Urinary bladder (tissue), 4 donors: ENCODE results near the gene TRIM29. TPM values are rescaled to one million over a fixed set of nuclear protein-coding genes. Genes with fewer than 3 reads are reported as not detected.

ENCODE experiments used
- DNase-seq: peaks from one replicate; pipeline ENCODE4 v3.0.0-alpha.2; 2015; ENCODE audit errors: extremely low spot score
- H3K27ac ChIP-seq: one replicate; pipeline ENCODE4 v1.5.1; 2013; ENCODE audit warnings: low read depth, mild to moderate bottlenecking, moderate library complexity
- H3K36me3 ChIP-seq: one replicate; pipeline ENCODE4 v1.6.1; 2013; ENCODE audit warnings: mild to moderate bottlenecking, moderate library complexity; ENCODE audit not compliant: insufficient read depth
- H3K4me1 ChIP-seq: one replicate; pipeline ENCODE4 v1.6.1; 2013; ENCODE audit warnings: mild to moderate bottlenecking, moderate library complexity; ENCODE audit not compliant: insufficient read depth
- H3K4me3 ChIP-seq: one replicate; pipeline ENCODE4 v1.5.1; 2013; ENCODE audit warnings: low read depth, low read length
- WGBS: extraction: QIAGEN DNeasy Blood & Tissue Kit; methylation state at CpG from one replicate; pipeline ENCODE4 v1.1.7; 2013; 5-methylcytosine and 5-hydroxymethylcytosine counted together
- polyA plus RNA-seq: library from polyadenylated mRNA; stranded (reverse); fragments of 200-250 nt; gene quantifications from one replicate; pipeline ENCODE4 v1.2.3, GENCODE V29; 2013
- total RNA-seq: library from RNA; depleted of rRNA; stranded (reverse); fragments of >200 nt; gene quantifications from one replicate; pipeline ENCODE4 v1.2.3, GENCODE V29; 2014
- donor health status: healthy with polysubstance abuse.
- donor health status: healthy.

Gene TRIM29
- total and polyA plus RNA-seq, 2 donors, result 32.3 to 37.5 TPM

DNA sequence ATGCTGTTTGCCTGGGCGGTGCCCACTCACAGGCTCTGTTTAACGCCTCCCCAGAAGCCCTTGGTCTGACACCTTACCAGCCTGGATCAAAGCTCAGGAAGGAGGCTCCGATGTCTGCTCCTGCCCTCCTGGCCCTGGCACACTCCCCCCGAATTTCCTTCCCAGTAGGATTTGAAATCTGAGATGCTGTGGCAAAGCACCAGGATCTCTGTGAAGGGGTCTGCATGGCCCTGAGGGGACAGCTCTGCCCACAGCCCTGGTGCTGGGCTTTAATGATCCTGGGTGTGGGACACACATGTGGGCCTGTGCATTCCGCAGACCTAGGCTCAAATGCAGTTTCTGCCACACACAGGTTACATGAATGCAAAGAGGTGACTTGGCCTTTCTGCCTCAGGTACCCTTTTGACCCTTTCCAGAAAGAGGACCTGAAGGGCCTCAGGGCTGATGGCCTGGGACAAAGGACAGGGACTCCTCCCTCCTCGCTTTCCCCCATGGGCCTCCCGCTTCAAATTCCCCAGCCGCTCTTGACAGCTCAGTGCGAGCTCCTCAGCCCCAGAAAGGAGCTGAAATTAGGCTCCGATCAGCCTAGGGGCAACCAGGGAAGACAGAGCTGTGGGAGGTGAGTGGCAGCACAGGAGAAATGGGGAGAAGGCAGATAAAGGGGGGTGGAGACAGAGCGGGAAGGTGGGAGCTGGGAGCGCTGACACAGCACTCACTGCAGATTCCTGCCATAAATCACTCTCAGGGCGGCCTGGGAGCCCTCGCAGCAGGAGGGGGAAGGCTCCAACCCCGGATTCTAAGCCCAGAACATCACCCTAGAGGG, 41.3 kb downstream of the TRIM29 start:
- Histone ChIP-seq H3K27ac (no peak overlapping the region), H3K4me1 (no peaks in the 10 kb centered on the region), H3K36me3 (no peaks in the 10 kb centered on the region), H3K4me3 (no peak overlapping the region)
- no peak for DNase-seq
- WGBS, result 61% methylated on average over 15 of the region's 15 CpGs

DNA sequence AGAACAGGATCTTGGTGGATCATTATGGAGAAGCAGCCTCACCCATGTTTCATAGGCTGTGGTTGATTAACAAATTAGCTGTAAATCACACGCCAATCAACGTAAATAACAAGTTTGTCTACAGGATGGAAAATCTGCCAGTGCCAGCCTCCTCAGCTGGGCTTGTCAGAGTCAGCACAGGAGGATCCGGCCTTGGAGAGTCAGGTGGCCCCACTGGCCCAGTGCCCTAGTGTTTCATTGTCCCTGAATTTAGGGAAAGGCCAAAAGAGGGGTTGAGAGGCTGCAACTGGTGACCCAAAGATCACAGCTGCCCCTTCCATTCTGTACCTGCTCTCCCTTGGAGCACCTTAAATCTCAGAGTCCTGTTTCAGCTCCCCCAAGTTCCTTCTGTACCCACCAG, 42.4 kb downstream of the TRIM29 start:
- DNase-seq, result no peak
- Histone ChIP-seq H3K36me3 (no peaks in the 10 kb centered on the region), H3K4me1 (no peaks in the 10 kb centered on the region), H3K27ac (no peak overlapping the region), H3K4me3 (no peak overlapping the region)
- WGBS, result 92% methylated on average over 3 of the region's 3 CpGs

DNA sequence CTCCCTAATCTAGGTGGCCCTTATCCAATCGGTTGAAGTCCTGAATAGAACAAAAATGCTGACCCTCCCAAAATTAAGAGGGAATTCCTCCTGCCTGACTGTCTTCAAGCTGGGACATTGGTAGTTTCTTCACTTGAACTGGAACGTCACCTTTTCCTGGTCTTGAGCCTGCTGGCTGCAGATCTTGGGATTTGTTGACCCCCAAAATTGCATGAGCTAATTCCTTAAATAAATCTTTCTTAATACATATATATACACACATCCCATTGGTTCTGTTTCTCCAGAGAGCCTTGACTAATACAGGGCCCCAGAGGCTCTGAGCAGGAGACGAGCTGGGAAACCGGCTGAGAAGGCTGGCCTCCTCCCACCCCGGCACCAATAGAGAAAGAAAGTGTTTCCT, 46.2 kb downstream of the TRIM29 start:
- no peaks in the 10 kb centered on the region for H3K4me1 ChIP-seq
- WGBS, result 45% methylated on average over 5 of the region's 5 CpGs

DNA sequence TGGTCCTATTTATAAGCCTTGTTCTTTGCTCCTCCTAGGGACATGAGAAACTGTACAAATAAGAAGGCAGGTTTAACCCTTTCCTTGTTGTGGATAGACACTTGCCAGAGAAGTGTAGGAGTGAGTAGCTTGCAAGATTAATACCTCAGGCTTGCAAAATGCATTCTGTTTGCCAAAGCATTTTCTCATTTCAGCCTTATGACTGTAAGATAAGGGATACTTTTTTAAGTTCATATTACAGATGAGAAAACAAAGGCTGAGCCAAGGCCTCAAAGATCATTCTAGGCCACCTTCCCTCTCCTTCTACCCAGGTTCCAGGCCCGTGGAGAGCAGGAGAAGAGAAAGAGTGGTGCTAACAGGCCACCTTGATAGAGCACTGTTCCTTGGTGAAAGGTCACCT, 46.8 kb downstream of the TRIM29 start:
- 86% methylated on average over 1 of the region's 1 CpG for WGBS
- Histone ChIP-seq H3K27ac (no peak overlapping the region), H3K4me1 (no peaks in the 10 kb centered on the region)

More for the DNA sequence above, 46.2 kb downstream of the TRIM29 start:
- no peak for DNase-seq
- H3K27ac ChIP-seq, result no peak overlapping the region
- no peak overlapping the region for H3K4me3 ChIP-seq
- H3K36me3 ChIP-seq, result no peaks in the 10 kb centered on the region

DNA sequence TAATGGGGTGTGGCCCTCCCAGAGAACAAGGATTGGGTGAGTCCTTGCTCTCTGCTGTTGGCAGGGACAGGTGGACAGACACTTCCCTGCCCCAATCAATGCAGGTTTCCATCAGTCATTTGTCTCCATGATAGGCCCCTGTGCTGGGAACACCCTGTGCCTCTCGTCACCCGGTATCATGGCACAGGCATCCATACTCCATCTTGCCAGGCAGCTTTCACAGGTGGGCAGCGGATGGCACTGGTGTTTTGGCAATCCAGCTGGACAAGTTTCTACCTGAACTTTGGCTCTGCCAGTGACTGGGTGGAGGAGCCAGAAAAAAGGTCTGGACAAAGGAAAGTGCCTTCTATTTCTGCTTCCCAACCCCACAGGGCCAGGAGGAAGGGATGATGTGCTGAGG, 47.5 kb downstream of the TRIM29 start:
- H3K4me1 ChIP-seq, result no peaks in the 10 kb centered on the region
- no peak overlapping the region for H3K4me3 ChIP-seq
- no peaks in the 10 kb centered on the region for H3K36me3 ChIP-seq
- no peak for DNase-seq
- no peak overlapping the region for H3K27ac ChIP-seq
- WGBS, result 96% methylated on average over 3 of the region's 3 CpGs

More for the DNA sequence above, 46.8 kb downstream of the TRIM29 start:
- H3K36me3 ChIP-seq, result no peaks in the 10 kb centered on the region
- no peak for DNase-seq
- H3K4me3 ChIP-seq, result no peak overlapping the region

DNA sequence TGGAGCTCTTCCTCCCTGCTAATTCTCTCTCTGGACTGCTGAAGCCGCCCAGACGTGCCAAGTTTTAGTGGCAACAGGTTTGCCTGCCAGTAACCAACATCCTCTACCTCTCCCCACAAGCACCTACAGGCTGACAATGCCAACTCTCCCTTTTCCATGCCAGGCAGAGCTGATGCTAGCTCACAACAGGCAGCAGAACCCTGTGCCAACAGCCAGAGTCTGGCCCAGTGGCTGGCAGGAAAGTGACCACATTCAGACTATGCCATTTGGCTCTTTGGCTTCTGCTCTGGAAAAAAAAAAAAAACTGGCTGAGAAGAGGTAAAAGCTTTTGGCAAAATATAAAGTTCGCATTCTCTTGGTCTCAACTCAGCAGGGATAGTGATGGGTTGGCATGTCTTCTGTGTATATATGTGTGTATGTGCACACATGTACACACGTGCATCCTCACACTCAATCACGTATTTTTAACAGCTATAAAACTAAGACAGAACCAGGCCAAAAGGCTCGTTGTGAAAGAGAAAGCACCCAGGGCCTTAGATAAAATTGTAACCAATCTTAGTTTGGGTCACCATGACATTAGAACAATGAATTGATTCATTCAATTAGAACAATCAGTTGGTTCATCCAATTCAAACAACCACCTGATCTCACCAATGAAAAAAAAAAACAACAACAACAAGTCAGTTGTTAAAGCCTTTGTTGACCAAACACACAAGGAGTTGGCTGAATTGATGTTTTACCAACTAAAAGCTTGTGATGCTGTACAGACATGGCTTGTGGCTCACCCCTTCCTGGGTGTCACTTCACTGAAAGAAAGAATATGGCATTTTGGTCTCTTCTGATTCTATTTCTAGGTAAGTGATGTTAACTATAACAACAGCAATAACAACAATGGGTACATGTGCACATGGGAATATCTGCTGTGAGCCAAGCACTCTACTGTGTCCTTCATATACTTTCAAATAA, 48.6 kb downstream of the TRIM29 start:
- no peak overlapping the region for H3K4me3 ChIP-seq
- no peak for DNase-seq
- no peaks in the 10 kb centered on the region for H3K36me3 ChIP-seq
- 72% methylated on average over 6 of the region's 6 CpGs for WGBS
- H3K4me1 ChIP-seq, result no peaks in the 10 kb centered on the region
- H3K27ac ChIP-seq, result no peak overlapping the region

DNA sequence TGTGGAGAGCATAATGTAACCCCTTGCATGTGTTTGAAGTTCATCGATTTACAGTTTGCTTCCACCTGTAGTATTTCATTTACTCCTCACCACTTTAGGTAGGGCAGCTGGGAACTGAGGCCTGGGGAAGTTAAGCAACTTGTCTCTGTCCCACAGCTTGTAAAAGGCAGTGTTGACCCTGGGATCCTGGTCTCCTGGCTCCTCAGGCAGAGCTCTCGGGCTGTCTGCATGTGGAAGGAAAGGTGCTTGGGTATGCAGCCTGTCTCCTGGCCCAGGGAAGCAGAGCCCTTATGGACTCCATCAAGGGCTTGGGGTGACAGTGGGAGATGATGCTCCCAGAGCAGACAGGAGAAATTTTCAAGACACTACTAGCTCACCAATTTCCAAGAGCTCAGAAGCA, 49.9 kb downstream of the TRIM29 start:
- H3K36me3 ChIP-seq, result no peaks in the 10 kb centered on the region
- H3K4me3 ChIP-seq, result no peak overlapping the region
- no peak overlapping the region for H3K27ac ChIP-seq
- no peaks in the 10 kb centered on the region for H3K4me1 ChIP-seq
- WGBS, result 80% methylated on average over 2 of the region's 2 CpGs
- DNase-seq, result no peak

DNA sequence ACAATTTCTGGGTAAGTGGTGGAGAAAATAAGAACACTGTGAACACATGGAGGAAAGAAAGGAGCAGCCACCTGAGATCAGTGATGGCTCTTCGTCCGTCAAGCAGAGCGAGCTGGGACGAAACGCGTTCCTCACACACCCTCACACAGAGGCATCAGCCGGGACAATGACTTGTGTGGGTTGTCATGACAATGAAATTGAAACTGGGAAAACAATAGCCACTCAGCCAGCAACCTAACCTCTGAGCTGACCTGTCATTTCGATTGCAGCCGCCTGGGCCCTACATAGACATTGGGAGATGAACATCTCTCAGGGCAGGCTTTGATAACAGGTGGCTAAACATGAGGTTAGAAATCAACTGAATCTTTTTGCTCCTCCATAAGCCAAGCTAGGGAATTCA, 51.3 kb downstream of the TRIM29 start:
- no peak overlapping the region for H3K4me3 ChIP-seq
- no peak for DNase-seq
- H3K27ac ChIP-seq, result no peak overlapping the region
- no peaks in the 10 kb centered on the region for H3K4me1 ChIP-seq
- 68% methylated on average over 9 of the region's 9 CpGs for WGBS
- no peaks in the 10 kb centered on the region for H3K36me3 ChIP-seq

DNA sequence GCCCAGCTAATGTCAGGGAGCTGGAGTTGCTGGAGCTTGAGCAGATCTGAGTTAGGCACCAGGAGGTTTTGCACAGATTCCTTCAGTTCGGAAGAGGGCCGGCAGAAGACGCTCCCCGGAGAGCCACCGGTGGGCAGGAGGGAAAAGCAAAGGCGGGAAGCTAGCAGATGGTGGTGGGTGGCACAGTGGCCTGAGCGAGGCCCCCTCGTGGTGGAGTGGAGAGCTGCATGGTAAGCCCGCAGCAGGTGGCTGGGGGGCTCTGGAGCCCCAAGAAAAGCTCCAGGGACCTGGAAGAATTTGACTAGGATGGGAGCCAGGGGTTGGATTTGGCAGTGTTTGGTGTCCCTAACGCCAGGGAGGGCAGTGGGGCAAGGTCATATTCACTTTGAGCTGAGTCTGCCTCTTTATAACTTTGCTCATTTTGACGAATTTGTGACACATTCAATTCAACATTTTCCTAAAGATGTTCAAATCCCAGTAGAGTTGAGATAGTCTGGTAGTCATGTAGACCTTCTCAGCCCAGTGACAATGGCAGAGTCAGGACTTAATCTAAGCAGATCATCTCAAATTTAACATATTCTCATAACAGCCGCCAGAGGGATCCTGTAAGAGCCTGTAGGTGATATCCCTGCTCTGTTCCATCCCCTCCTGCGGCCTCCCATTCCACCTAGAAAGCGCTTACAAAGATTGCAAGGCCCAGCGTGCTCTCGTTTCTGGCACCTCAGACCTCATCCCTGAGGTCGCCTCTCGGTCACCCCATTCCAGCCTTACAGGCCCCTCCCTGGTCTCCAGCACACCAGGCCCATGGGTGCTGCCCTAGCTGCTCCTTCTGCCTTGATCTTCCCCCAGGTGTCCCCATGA, 57.9 kb downstream of the TRIM29 start:
- DNase-seq, result no peak
- WGBS, result 51% methylated on average over 18 of the region's 18 CpGs
- Histone ChIP-seq H3K27ac (no peak overlapping the region), H3K4me3 (no peak overlapping the region), H3K36me3 (no peaks in the 10 kb centered on the region), H3K4me1 (no peaks in the 10 kb centered on the region)

DNA sequence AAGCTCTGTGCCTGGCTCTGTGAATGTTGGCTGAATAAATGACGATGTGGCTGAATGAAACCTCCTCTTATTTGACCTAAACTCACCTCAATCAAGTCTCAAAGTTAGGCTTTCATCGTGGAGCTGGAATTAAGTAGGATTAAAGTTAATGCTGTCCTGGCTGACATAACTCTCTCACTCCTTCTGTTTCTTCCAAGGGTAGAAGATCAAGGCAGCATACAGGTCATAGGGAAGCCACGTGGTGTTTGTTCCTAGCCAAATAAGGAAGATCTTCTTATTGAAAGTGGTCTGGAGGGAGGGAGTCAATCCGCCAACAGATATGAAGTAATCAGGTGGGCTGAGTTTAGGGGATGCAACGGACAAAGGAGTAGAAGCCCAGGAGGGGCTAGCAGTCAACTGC, 59.5 kb downstream of the TRIM29 start:
- Histone ChIP-seq H3K27ac (no peak overlapping the region), H3K4me1 (no peaks in the 10 kb centered on the region), H3K36me3 (no peaks in the 10 kb centered on the region), H3K4me3 (no peak overlapping the region)
- no peak for DNase-seq
- WGBS, result 48% methylated on average over 5 of the region's 5 CpGs

DNA sequence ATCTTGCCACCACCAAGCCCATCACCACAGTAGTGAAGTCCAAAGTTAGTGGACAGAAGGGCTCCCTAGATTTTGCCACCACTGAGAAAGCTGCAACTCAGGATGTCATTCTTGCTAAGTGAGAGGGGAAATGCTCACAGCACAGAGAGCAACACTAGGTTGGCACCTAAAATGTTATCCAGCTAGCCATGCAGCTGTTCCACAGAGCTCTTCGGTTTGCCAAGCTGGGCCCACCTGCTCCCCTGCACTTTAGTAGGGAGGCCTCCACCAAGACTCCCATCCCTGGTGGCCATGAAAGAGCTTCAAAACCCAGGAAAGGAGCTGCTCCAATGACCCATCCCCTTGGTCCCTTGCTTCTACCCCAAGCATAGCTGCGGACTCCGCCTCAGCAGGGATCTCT, 63.8 kb downstream of the TRIM29 start:
- DNase-seq, result no peak
- Histone ChIP-seq H3K4me3 (no peak overlapping the region), H3K27ac (no peak overlapping the region), H3K4me1 (no peaks in the 10 kb centered on the region), H3K36me3 (no peaks in the 10 kb centered on the region)
- 98% methylated on average over 3 of the region's 3 CpGs for WGBS

DNA sequence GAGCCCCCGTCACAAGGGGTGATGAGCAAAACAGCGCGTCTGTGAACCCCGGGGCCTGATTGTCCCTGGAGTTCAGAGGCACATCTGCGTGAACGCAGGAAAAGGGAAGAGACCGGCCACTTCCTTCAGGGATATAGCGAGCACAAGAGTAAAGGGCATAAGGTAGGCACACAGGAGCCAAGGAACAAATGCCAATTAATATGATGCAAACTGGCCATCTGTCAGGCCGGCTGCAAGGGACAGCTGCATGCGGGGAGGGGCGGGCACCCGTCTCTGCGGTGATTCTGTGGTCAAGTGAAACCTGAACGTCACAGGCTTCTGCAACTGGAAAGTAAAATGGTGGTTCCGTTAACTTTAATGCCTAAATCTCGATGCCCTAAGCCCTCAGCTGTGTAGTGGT, 64.7 kb downstream of the TRIM29 start:
- no peak overlapping the region for H3K4me3 ChIP-seq

DNA sequence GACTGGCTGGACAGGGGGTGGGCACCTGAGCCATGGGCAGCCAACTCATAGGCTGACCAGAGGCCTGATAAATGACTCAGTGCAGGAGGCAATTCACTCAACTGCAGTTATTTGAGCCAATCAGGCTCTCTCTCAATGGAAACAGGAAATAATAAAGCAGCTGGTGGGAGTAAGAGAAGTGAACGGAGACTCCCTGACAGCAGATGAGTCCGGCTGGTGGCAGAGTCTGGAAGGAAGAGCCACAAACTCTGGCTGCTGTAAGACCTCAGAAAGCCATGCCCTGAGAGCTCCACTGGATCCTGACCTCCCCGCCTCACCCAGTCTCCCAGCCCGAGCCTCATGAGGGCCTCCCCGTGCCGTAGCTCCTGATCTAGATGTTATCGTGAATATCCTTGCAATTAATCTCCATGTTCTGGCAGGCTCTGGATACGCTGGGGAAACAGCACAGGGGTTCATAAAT, 69.8 kb downstream of the TRIM29 start:
- WGBS, result 25% methylated on average over 8 of the region's 8 CpGs
- no peaks in the 10 kb centered on the region for H3K36me3 ChIP-seq
- peak; percentile 62 for DNase-seq
- no peaks in the 10 kb centered on the region for H3K4me1 ChIP-seq
- no peak overlapping the region for H3K27ac ChIP-seq
- no peak overlapping the region for H3K4me3 ChIP-seq

More for the DNA sequence above, 64.7 kb downstream of the TRIM29 start:
- no peak for DNase-seq
- Histone ChIP-seq H3K36me3 (no peaks in the 10 kb centered on the region), H3K4me1 (no peaks in the 10 kb centered on the region), H3K27ac (no peak overlapping the region)
- WGBS, result 88% methylated on average over 16 of the region's 16 CpGs
